Measurements from ENCODE around the gene SACM1L. TPM values are rescaled to one million over a fixed set of nuclear protein-coding genes. Genes with fewer than 3 reads are reported as not detected.

SACM1L gene, protein sequence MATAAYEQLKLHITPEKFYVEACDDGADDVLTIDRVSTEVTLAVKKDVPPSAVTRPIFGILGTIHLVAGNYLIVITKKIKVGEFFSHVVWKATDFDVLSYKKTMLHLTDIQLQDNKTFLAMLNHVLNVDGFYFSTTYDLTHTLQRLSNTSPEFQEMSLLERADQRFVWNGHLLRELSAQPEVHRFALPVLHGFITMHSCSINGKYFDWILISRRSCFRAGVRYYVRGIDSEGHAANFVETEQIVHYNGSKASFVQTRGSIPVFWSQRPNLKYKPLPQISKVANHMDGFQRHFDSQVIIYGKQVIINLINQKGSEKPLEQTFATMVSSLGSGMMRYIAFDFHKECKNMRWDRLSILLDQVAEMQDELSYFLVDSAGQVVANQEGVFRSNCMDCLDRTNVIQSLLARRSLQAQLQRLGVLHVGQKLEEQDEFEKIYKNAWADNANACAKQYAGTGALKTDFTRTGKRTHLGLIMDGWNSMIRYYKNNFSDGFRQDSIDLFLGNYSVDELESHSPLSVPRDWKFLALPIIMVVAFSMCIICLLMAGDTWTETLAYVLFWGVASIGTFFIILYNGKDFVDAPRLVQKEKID
- 13.5 to 16.2 TPM (median 15.6 TPM) in 5 replicates for total RNA-seq (2022; extraction: Qiagen RNA extraction)

GRCh38 chr3:45688882-45689786 is at the start of gene SACM1L:
TSS of gene SACM1L (plus strand) at chr3:45689396. CDS start at chr3:45689466, 70 bp downstream.

Other genes starting within 250 kb of the SACM1L start
- 11.4 to 15.4 TPM (median 13.7 TPM) in 5 replicates for gene LIMD1, start 94.6 kb upstream of the SACM1L start, total RNA-seq (2022; extraction: Qiagen RNA extraction)
- gene SLC6A20, start 107.1 kb downstream of the SACM1L start, total RNA-seq (2022; extraction: Qiagen RNA extraction): 0.03 to 0.08 TPM (median 0.06 TPM) in 4 of 5 replicates, not detected in the other
- gene LZTFL1, start 152.7 kb downstream of the SACM1L start, total RNA-seq (2022; extraction: Qiagen RNA extraction): 13.5 to 15.7 TPM (median 15.1 TPM) in 5 replicates
- 0.03 TPM in 2 of 5 replicates, not detected in the others for gene CCR9, start 197.1 kb downstream of the SACM1L start, total RNA-seq (2022; extraction: Qiagen RNA extraction)

Measured in A549 treated with AZD2906 at 1 μM for 4 hours (cell line).